Measurements from ENCODE around the gene MCTP1.

- no peak for TF ChIP-seq EZH2 (IDR thresholded peaks at IDR 0.05; ENCODE audit: borderline replicate concordance, low read length)
- TF ChIP-seq, protein P1, sequence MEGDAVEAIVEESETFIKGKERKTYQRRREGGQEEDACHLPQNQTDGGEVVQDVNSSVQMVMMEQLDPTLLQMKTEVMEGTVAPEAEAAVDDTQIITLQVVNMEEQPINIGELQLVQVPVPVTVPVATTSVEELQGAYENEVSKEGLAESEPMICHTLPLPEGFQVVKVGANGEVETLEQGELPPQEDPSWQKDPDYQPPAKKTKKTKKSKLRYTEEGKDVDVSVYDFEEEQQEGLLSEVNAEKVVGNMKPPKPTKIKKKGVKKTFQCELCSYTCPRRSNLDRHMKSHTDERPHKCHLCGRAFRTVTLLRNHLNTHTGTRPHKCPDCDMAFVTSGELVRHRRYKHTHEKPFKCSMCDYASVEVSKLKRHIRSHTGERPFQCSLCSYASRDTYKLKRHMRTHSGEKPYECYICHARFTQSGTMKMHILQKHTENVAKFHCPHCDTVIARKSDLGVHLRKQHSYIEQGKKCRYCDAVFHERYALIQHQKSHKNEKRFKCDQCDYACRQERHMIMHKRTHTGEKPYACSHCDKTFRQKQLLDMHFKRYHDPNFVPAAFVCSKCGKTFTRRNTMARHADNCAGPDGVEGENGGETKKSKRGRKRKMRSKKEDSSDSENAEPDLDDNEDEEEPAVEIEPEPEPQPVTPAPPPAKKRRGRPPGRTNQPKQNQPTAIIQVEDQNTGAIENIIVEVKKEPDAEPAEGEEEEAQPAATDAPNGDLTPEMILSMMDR (conservative IDR thresholded peaks at IDR 0.05 in 1 of 2, IDR thresholded peaks at IDR 0.05 in 1 of 2; ENCODE audit: extremely low read depth in 1 of 2, insufficient read depth in 1 of 2, low read depth in 1 of 2, low read length in 2 of 2), result no peak
These were observed 142.7 kb downstream of the MCTP1 start for GRCh38 chr5:95142145-95142544.

Measured in mammary epithelial cell (primary cell).